Measurements from ENCODE around the gene GPANK1.

GPANK1 gene

GRCh38 chr6:31690231-31691077 is 25.7 kb upstream of the GPANK1 start:
- POLR2A ChIA-PET = interaction anchor here (0.6 to 1.4 kb wide), 7 partner anchors 8 to 172 kb away, joined by 3 to 9 read pairs (median 4); partner anchors contain the start of genes ABHD16A, CSNK2B, HSPA1A and HSPA1B
- CTCF ChIA-PET = interaction anchor here (0.5 to 4.6 kb wide), 23 partner anchors 8 to 276 kb away, joined by 3 to 24 read pairs (median 4); partner anchors contain the start of genes ABHD16A, C6orf47, DDAH2 and LY6G5B
- H3K4me1 ChIP-seq (ENCODE audit: control insufficient read depth, insufficient read depth, low read length) = no peaks in the 10 kb centered on the region
- no peak overlapping the region for H3K27ac ChIP-seq (ENCODE audit: extremely low read depth, low read depth, low read length)
- H3K36me3 ChIP-seq (ENCODE audit: control insufficient read depth in 2 of 2, insufficient read depth in 1 of 2, low read length in 2 of 2) = peaks cover 0 to 78% of the 10 kb centered on the region in 2 experiments; a peak in 2 of 3 replicates
- H3K4me3 ChIP-seq (ENCODE audit: low read depth, low read length) = no peak overlapping the region
- no peaks in the 10 kb centered on the region for H3K9me3 ChIP-seq (ENCODE audit: control insufficient read depth, insufficient read depth, low read depth, low read length)
- no peak for TF ChIP-seq ZNF132 (tag by site-specific recombination; IDR thresholded peaks at IDR 0.05; ENCODE audit: borderline replicate concordance)
- no peak for TF ChIP-seq ZNF658 (tag by site-specific recombination; IDR thresholded peaks at IDR 0.05)
- TF ChIP-seq ZNF830 (tag by site-specific recombination; IDR thresholded peaks at IDR 0.05; ENCODE audit: low read depth) = no peak
- no peak for TF ChIP-seq ZNF350 (tag by site-specific recombination; IDR thresholded peaks at IDR 0.05)
- no peak for TF ChIP-seq ZNF792 (tag by site-specific recombination; IDR thresholded peaks at IDR 0.05)
- TF ChIP-seq EGR2 (tag by site-specific recombination; IDR thresholded peaks at IDR 0.05; ENCODE audit: low read depth) = peak; percentile 89
- no peak for TF ChIP-seq ZNF433 (tag by site-specific recombination; IDR thresholded peaks at IDR 0.05; ENCODE audit: low read depth)
- TF ChIP-seq ZBTB21 (tag by site-specific recombination; IDR thresholded peaks at IDR 0.05) = no peak
- TF ChIP-seq IKZF3 (tag by site-specific recombination; IDR thresholded peaks at IDR 0.05) = 0 out of 2 replicates have a peak, but pooled peaks have one; percentile 27
- no peak for TF ChIP-seq YY2 (tag by site-specific recombination; IDR thresholded peaks at IDR 0.05)
- TF ChIP-seq ZNF157 (tag by site-specific recombination; IDR thresholded peaks at IDR 0.05) = no peak
- TF ChIP-seq TSHZ1 (tag by site-specific recombination; IDR thresholded peaks at IDR 0.05; ENCODE audit: borderline replicate concordance) = no peak
- no peak for TF ChIP-seq ZNF692 (tag by site-specific recombination; IDR thresholded peaks at IDR 0.05)
- TF ChIP-seq ZNF707 (tag by site-specific recombination; IDR thresholded peaks at IDR 0.05) = no peak
- no peak for TF ChIP-seq MEIS1 (CRISPR knock-in tag; IDR thresholded peaks at IDR 0.05; ENCODE audit: borderline replicate concordance)
- peak; percentile 18; the same call in 1 of the 2 replicates for TF ChIP-seq SP3 (tag by site-specific recombination; IDR thresholded peaks at IDR 0.05)
- TF ChIP-seq ZNF416 (tag by site-specific recombination; IDR thresholded peaks at IDR 0.05) = no peak
- no peak for TF ChIP-seq ZNF292 (tag by site-specific recombination; IDR thresholded peaks at IDR 0.05; ENCODE audit: borderline replicate concordance, low read depth)
- no peak for TF ChIP-seq ZBTB48 (tag by site-specific recombination; IDR thresholded peaks at IDR 0.05)
- TF ChIP-seq ZFP3 (tag by site-specific recombination; IDR thresholded peaks at IDR 0.05; ENCODE audit: low read depth) = no peak
- no peak for TF ChIP-seq PBX3 (CRISPR knock-in tag; IDR thresholded peaks at IDR 0.05)
- no peak for TF ChIP-seq ZBTB6 (tag by site-specific recombination; IDR thresholded peaks at IDR 0.05)
- TF ChIP-seq ZNF26 (tag by site-specific recombination; IDR thresholded peaks at IDR 0.05) = no peak
- TF ChIP-seq PATZ1 (tag by site-specific recombination; IDR thresholded peaks at IDR 0.05) = 0 out of 2 replicates have a peak, but pooled peaks have one; percentile 39
- TF ChIP-seq ZNF529 (tag by site-specific recombination; IDR thresholded peaks at IDR 0.05; ENCODE audit: insufficient replicate concordance) = no peak

All from HEK293 (cell line).